Epithelial cell of proximal tubule (primary cell): ENCODE measurements around the gene ABHD8. TPM values are rescaled to one million over a fixed set of nuclear protein-coding genes. Genes with fewer than 3 reads are reported as not detected.

Experiments used
- DNase-seq: peaks from one replicate; pipeline ENCODE4 v3.0.0-alpha.2; 2011; ENCODE audit warnings: low read depth
- H3K4me3 ChIP-seq: 2 replicates; pipeline ENCODE4 v1.5.1; 2011; ENCODE audit warnings: low read depth, mild to moderate bottlenecking, low read length
- total RNA-seq: library from RNA; depleted of rRNA; stranded (reverse); fragments of >200 nt; gene quantifications from 2 replicates; pipeline ENCODE4 v1.2.3, GENCODE V29; 2015
- TF ChIP-seq, protein P1 (sequence below): conservative IDR thresholded peaks from 2 replicates; pipeline ENCODE4 v1.5.1; 2012; ENCODE audit warnings: low read depth, mild to moderate bottlenecking, low read length

Gene ABHD8, protein sequence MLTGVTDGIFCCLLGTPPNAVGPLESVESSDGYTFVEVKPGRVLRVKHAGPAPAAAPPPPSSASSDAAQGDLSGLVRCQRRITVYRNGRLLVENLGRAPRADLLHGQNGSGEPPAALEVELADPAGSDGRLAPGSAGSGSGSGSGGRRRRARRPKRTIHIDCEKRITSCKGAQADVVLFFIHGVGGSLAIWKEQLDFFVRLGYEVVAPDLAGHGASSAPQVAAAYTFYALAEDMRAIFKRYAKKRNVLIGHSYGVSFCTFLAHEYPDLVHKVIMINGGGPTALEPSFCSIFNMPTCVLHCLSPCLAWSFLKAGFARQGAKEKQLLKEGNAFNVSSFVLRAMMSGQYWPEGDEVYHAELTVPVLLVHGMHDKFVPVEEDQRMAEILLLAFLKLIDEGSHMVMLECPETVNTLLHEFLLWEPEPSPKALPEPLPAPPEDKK
- total RNA-seq, result 10.3 and 20.9 TPM in 2 replicates

DNA sequence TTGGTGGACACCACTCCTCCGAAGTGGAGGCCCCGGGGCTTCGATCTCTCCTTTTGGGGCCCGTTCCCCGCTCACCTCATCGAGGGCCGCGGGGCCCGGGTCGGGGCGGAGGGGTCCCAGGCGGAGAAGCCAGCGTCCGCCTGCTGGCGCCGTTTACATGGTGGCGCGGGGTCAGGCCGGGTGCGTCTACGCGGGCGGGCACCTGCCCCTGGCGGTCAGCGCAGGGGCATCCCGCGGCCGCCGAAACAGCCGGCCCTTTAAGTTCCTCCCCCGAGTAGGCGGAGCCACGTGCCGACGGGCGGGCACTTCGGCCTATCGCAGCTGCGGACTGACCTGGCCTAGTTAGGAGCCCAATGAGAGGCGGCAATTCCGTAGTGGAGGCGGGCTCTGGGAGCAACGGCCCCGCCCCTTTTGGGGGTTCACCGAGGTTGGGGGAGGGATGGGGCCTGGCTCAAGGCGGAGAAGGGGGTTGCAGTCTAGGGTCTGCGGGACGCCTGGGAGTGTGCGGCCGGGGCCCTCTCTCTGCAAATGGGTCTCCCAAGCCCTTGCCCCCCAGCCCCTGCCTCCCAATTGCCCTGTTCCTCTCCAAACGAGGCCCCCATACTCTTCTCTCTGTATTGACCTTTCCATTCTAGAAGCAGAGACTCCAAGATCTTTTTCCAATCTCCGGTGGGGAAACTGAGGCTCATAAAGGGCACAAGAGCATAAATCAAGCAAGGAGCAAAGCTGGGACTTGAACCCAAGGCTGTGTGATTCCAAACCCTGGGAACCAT is at the start of gene ABHD8:
Gene ABHD8, minus strand, starts transcription at position 259 of the 773 bp plus-strand sequence. CDS start 1,809 bp downstream, outside the sequence.
- peak within 1 kb of the TSS; percentile 86 for H3K4me3 ChIP-seq
- TF ChIP-seq, protein P1, sequence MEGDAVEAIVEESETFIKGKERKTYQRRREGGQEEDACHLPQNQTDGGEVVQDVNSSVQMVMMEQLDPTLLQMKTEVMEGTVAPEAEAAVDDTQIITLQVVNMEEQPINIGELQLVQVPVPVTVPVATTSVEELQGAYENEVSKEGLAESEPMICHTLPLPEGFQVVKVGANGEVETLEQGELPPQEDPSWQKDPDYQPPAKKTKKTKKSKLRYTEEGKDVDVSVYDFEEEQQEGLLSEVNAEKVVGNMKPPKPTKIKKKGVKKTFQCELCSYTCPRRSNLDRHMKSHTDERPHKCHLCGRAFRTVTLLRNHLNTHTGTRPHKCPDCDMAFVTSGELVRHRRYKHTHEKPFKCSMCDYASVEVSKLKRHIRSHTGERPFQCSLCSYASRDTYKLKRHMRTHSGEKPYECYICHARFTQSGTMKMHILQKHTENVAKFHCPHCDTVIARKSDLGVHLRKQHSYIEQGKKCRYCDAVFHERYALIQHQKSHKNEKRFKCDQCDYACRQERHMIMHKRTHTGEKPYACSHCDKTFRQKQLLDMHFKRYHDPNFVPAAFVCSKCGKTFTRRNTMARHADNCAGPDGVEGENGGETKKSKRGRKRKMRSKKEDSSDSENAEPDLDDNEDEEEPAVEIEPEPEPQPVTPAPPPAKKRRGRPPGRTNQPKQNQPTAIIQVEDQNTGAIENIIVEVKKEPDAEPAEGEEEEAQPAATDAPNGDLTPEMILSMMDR, result peak; percentile 34
- DNase-seq, result no peak

GRCh38 chr19:17352608-17353280 is 49.5 kb upstream of the ABHD8 start:
- no peak for DNase-seq

DNA sequence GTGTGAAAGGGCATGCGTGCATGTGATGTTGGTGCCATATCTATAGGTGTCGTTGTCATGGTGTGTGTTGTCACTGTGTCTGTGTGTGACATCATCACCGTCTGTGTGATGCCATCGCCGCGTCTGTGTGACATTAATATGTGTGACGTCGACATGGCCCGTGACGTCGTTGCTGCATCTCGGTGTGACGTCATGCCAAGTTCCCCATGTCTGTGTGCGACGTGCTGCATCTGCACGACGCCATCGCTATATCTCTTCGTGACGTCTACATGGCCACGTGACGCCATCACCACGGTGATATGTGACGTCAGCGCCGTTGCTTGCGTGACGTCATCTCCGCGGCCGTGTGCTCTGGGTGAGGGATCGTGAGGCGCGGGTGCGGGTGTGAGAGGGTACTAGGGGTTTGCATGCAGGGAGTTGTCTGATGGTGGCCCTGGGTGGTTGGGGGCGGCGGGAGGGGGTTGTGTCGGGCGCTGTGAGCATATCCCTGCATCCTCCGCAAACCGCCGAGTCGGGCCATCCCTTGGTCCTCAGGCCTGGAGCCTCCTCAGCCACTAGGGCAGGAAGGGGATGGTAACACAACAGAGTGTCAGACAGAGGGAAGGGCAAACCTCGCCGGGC is 48.7 kb upstream of the ABHD8 start:
- H3K4me3 ChIP-seq, result no peak overlapping the region
- no peak for DNase-seq
- TF ChIP-seq, protein P1, result no peak

More at GRCh38 chr19:17352608-17353280, 49.5 kb upstream of the ABHD8 start:
- no peak overlapping the region for H3K4me3 ChIP-seq
- TF ChIP-seq, protein P1, result no peak

DNA sequence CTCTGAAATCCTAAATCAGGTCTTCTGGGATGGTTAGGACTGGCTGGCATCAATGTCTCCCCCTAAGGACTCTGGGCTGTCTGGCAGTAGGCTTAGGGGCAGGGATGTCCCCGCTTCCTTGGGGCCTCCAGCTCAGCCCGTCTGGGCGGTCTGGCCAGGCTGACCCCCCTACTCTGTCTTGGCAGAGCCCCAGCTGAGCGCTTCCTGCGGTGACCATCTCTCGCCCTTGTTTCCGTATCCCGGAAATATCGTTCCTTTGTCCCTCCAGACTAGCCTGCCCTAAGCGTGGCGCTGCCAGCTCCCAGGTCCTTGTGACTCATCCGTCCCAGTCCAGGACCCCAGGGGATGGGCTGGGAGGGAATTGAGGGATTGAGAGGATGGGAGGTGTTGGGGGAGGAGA is 45.5 kb upstream of the ABHD8 start:
- TF ChIP-seq, protein P1, result no peak
- peak overlapping the region; percentile 27 for H3K4me3 ChIP-seq
- DNase-seq, result no peak

DNA sequence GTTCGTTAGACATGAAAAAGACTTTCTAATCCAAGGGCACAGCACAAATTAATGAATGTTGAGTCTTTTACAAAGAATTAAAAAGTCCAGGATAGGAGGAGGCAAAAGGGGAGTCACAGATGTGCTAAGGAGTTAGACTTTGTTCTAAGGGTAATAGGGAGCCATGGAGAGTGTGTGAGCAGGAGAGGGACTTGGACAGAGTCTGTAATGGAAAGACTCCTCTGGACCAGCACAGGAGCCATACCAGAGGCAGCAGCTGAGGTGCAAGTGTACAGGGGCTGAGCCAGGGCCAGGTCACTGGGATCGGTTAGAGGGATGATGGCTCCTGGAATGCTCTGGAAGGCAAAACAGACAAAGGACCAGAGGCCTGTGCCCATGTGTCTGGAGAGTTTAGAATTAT is 44.7 kb upstream of the ABHD8 start:
- TF ChIP-seq, protein P1, result no peak
- no peak for DNase-seq
- no peak overlapping the region for H3K4me3 ChIP-seq

DNA sequence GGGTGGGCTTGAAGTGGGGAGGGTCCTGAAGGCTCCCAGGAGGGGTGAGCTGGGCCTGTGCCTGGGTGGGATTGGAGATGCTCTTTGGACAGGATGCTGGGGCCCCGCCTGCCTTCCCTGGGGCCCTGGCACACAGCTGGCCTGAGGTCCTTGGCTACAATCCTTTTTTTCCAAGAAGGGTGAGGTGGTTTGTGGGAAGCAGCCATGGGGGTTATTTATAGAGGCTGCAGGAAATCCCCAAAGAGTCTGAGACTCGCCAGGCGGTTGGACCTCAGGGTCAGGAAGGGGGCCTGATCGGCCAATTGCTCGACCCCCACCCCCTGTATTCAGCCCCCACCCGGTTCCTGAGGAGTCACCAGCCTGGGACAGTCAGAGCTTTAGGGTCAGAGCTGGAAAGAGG is 44.1 kb upstream of the ABHD8 start:
- no peak overlapping the region for H3K4me3 ChIP-seq
- DNase-seq, result no peak
- TF ChIP-seq, protein P1, result no peak
